ENCODE measurements around the gene IL12RB2.

DNA sequence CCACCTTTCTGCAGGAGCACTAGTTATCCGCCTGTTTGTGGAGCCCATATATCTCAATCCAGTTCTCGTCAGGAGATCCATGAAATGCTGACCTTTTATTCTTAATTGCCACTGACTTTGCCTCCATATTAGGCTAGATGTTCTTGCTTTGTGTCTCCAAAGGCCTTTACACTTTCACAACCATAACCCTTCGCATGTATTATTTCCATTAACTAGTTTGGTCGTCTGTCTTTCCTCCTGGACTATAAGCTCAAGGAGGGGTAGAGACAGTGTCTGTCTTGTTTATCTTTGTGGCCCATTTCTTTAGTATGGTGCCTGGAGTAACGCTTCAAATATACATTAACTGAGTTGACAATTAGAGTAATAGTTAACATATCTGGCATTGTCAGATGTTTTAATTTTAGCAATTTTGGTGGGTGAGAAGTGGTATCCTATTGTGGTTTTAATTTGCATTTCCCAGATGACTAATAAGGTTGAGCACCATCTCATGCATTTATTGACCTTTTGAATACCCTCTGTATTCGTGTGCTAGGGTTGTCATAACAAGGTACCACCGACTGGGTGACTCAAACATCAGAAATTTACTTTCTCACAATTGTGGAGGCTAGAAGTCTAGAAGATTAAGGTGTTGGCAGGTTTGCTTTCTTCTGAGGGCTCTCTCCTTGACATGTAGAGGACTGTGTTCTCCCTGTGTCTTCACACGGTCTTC lies 21.7 kb upstream of the IL12RB2 start:
- TF ChIP-seq, protein P1, sequence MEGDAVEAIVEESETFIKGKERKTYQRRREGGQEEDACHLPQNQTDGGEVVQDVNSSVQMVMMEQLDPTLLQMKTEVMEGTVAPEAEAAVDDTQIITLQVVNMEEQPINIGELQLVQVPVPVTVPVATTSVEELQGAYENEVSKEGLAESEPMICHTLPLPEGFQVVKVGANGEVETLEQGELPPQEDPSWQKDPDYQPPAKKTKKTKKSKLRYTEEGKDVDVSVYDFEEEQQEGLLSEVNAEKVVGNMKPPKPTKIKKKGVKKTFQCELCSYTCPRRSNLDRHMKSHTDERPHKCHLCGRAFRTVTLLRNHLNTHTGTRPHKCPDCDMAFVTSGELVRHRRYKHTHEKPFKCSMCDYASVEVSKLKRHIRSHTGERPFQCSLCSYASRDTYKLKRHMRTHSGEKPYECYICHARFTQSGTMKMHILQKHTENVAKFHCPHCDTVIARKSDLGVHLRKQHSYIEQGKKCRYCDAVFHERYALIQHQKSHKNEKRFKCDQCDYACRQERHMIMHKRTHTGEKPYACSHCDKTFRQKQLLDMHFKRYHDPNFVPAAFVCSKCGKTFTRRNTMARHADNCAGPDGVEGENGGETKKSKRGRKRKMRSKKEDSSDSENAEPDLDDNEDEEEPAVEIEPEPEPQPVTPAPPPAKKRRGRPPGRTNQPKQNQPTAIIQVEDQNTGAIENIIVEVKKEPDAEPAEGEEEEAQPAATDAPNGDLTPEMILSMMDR (IDR thresholded peaks at IDR 0.05), result no peak
- no peak for TF ChIP-seq EP300 (IDR thresholded peaks at IDR 0.05)

Data from tibial nerve (tissue), 4 donors.